ENCODE data around the gene ILKAP.
A peak's percentile ranks its signal among the peaks of the same experiment; 100 is the strongest.

The ILKAP gene

DNA sequence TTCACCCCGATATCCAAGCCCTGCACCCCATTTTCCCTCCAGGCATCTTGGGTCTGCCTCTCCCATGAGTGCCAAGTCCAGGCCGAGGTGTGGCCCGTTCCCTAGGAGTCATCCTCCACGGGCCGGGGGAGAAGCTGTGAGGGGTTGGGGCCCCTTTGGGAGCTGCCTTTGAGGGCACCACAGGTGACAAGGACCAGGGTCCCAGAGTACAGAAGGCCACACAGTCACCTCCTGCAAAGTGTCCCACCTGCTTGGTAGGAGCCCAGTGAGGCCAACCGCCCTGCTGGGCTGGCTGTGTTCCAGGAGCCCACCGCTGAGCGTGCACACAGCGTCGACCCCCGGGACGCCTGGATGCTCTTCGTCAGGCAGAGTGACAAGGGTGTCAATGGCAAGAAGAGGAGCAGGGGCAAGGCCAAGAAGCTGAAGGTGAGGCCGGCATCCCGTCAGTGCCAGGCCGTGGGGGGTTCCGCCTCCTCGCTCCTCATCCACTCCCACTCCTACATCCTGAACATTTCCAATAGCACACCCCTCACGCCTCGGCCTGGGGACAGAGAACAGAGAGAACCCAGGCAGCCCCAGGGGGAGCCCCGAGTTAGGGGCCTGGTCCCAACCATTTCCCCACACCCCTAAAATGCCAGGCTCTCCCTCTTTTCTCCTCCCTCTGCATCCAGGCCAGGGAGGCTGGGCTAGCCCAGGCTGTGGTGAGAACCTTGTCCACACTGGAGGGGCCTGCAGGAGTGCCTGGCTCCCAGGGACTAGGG is 42.0 kb downstream of the ILKAP start:
- intact Hi-C loops (cut with DNase I; ENCODE audit: low total_unique reads) = no loop called here
- H3K4me3 ChIP-seq = no peak overlapping the region

DNA sequence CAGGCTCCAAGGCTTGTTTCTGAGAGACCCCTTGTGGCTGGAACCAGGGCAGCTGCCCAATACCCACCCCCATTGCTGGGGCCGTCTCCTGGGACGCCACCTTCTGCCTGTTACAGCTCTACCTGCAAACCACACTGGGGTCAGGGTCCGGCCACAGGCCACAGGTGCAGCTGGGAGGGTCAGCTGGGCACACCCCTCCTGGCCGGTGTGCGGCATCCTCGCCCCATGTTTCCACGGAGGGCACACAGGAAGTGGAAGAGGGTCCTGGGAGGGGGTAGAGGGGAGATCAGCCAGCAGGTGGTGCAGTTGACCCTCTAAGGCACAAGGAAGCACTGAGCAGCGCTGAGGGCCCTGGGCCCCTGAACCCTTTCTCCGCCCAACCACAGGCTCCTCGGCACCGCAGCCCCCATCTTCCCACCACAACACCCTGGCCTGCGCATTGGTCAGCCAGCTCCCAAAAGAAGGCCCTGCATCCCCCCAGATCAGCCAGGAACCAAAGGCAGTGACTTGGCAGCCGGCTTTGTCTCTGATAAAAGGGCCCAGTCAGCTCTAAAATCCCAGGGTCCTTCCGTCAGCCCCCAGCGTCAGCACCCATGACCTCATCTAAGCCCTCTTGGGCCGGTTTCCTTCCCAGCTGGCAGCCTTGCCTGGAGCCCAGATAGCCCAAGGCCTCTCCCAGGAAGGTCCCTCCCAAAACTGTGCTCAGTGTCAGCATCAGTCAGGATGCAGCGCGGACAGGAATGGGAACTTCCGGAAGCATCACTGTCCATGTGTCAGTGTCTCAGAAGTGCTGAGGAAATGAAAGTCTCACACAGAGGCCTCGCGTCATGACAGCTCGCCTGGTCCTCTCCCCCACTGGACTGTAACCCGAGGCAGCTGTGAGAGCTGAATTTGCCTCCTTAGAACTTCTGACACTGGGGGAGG is 43.0 kb downstream of the ILKAP start:
- peak; percentile 16 to 55 for DNase-seq
- H3K36me3 ChIP-seq = no peaks in the 10 kb centered on the region
- TF ChIP-seq, protein P1, sequence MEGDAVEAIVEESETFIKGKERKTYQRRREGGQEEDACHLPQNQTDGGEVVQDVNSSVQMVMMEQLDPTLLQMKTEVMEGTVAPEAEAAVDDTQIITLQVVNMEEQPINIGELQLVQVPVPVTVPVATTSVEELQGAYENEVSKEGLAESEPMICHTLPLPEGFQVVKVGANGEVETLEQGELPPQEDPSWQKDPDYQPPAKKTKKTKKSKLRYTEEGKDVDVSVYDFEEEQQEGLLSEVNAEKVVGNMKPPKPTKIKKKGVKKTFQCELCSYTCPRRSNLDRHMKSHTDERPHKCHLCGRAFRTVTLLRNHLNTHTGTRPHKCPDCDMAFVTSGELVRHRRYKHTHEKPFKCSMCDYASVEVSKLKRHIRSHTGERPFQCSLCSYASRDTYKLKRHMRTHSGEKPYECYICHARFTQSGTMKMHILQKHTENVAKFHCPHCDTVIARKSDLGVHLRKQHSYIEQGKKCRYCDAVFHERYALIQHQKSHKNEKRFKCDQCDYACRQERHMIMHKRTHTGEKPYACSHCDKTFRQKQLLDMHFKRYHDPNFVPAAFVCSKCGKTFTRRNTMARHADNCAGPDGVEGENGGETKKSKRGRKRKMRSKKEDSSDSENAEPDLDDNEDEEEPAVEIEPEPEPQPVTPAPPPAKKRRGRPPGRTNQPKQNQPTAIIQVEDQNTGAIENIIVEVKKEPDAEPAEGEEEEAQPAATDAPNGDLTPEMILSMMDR (IDR thresholded peaks at IDR 0.05) = no peak
- peaks cover 0 to 27% (median 24%) of the 10 kb centered on the region in 4 donors for H3K4me1 ChIP-seq
- peaks cover 0 to 64% of the 10 kb centered on the region in 2 donors for H3K27me3 ChIP-seq
- intact Hi-C loops (cut with DNase I; ENCODE audit: low total_unique reads) = no loop called here
- H3K27ac ChIP-seq = no peak overlapping the region
- no peak overlapping the region for H3K4me3 ChIP-seq
- no peaks in the 10 kb centered on the region for H3K9me3 ChIP-seq

More for the DNA sequence above, 42.0 kb downstream of the ILKAP start:
- Histone ChIP-seq H3K27ac (no peak overlapping the region), H3K36me3 (peaks cover 0 to 2% (median 0%) of the 10 kb centered on the region in 3 donors), H3K27me3 (peaks cover 0 to 64% of the 10 kb centered on the region in 2 donors), H3K4me1 (peaks cover 0 to 27% (median 24%) of the 10 kb centered on the region in 4 donors), H3K9me3 (no peaks in the 10 kb centered on the region)
- TF ChIP-seq, protein P1 (IDR thresholded peaks at IDR 0.05) = no peak
- DNase-seq = peak; percentile 15 to 56

- TF ChIP-seq, protein P1 (IDR thresholded peaks at IDR 0.05) = no peak
- intact Hi-C loops (cut with DNase I; ENCODE audit: low total_unique reads) = no loop called here
- Histone ChIP-seq H3K27ac (no peak overlapping the region), H3K4me1 (peaks cover 0 to 27% (median 24%) of the 10 kb centered on the region in 4 donors), H3K9me3 (no peaks in the 10 kb centered on the region), H3K27me3 (peaks cover 0 to 64% of the 10 kb centered on the region in 2 donors), H3K4me3 (peak overlapping the region in 1 of 2 donors; percentile 47), H3K36me3 (no peaks in the 10 kb centered on the region)
- DNase-seq = no peak
Measured at GRCh38 chr2:238159661-238160205, 43.8 kb downstream of the ILKAP start.

DNA sequence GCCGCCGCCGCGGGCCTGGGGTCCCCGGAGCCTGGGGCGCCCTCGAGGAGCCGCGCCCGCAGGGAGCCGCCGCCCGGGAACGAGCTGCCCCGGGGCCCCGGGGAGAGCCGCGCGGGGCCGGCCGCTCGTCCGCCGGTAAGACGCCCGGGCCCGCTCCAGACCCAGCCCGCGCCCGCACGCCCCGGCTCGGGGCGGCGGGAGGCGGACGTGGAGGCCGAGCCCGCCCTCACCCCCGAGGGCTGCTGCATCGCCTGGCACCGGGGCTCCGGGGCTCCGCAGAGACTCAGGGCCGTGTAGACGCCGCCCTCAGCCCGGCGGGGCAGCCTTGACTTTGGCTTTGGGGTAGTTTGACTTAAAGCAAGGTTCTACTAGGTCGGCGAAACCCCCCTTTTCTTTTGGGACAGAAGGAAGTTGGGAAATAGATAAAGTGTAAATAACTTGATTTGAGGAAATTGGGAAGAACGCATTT is 44.4 kb downstream of the ILKAP start:
- intact Hi-C loops (cut with DNase I; ENCODE audit: low total_unique reads) = no loop called here
- DNase-seq = no peak

More for the DNA sequence above, 44.4 kb downstream of the ILKAP start:
- TF ChIP-seq, protein P1 (IDR thresholded peaks at IDR 0.05) = no peak
- Histone ChIP-seq H3K4me3 (peak overlapping the region; percentile 12 to 47), H3K27me3 (peaks cover 0 to 61% of the 10 kb centered on the region in 2 donors), H3K4me1 (peaks cover 0 to 25% (median 22%) of the 10 kb centered on the region in 4 donors), H3K9me3 (no peaks in the 10 kb centered on the region), H3K36me3 (no peaks in the 10 kb centered on the region), H3K27ac (no peak overlapping the region)

Data from tibial artery (tissue), 4 donors.